NCI-H524 treated with DMSO at 0.1 percent for 48 hours (cell line): Measurements from ENCODE around the gene RASGRP4.
"Not testable (repeated sequence)": the region's sequence is repeated elsewhere in the genome, so short reads cannot be mapped to it uniquely, and the experiment has no call there.

Experiments used
- DNase-seq: peaks from one replicate; lab custom pipeline; 2025; lab: John Stamatoyannopoulos, UW

Gene RASGRP4

GRCh38 chr19:38425810-38426466, at the start of gene RASGRP4:
RASGRP4 (minus strand) TSS chr19:38426219; CDS start chr19:38426091, 128 bp downstream.
- DNase-seq = no peak

GRCh38 chr19:38475176-38475575, 49.2 kb upstream of the RASGRP4 start:
- DNase-seq = no peak

- DNase-seq = no peak
Observed at GRCh38 chr19:38473201-38473600, 47.2 kb upstream of the RASGRP4 start.

- not testable (repeated sequence) for DNase-seq
Observed at GRCh38 chr19:38472725-38473124, 46.7 kb upstream of the RASGRP4 start.

GRCh38 chr19:38470788-38471480, 44.9 kb upstream of the RASGRP4 start:
- DNase-seq = no peak

- DNase-seq = no peak
Observed at GRCh38 chr19:38469151-38469550, 43.1 kb upstream of the RASGRP4 start.

GRCh38 chr19:38467541-38468525, 41.8 kb upstream of the RASGRP4 start:
- DNase-seq = no peak

GRCh38 chr19:38466050-38466449, 40.0 kb upstream of the RASGRP4 start:
- DNase-seq = no peak

- no peak for DNase-seq
Observed at GRCh38 chr19:38464421-38465082, 38.5 kb upstream of the RASGRP4 start.

- no peak for DNase-seq
Observed at GRCh38 chr19:38463365-38463764, 37.3 kb upstream of the RASGRP4 start.

GRCh38 chr19:38458991-38459390, 33.0 kb upstream of the RASGRP4 start:
- no peak for DNase-seq

GRCh38 chr19:38457690-38458405, 31.8 kb upstream of the RASGRP4 start:
- no peak for DNase-seq

- DNase-seq = no peak
Observed at GRCh38 chr19:38457202-38457601, 31.2 kb upstream of the RASGRP4 start.

GRCh38 chr19:38455031-38455430, 29.0 kb upstream of the RASGRP4 start:
- no peak for DNase-seq

- no peak for DNase-seq
Observed at GRCh38 chr19:38453596-38453995, 27.6 kb upstream of the RASGRP4 start.

GRCh38 chr19:38452430-38453366, 26.7 kb upstream of the RASGRP4 start:
- DNase-seq = no peak

- no peak for DNase-seq
Observed at GRCh38 chr19:38451629-38452028, 25.6 kb upstream of the RASGRP4 start.

- DNase-seq = no peak
Observed at GRCh38 chr19:38451036-38451435, 25.0 kb upstream of the RASGRP4 start.

- no peak for DNase-seq
Observed at GRCh38 chr19:38449518-38449917, 23.5 kb upstream of the RASGRP4 start.

GRCh38 chr19:38448225-38448624, 22.2 kb upstream of the RASGRP4 start:
- DNase-seq = no peak
